HepG2 (cell line): ENCODE measurements around the gene NPPB. TPM values are rescaled to one million over a fixed set of nuclear protein-coding genes. Genes with fewer than 3 reads are reported as not detected.

ENCODE experiments used
- ATAC-seq: fragments of 200-7000 bp; cut with Tn5 transposase; 3 replicates; pipeline ENCODE4 v1.9.1; 2020; ENCODE audit warnings: mild to moderate bottlenecking, moderate library complexity
- BruUV-seq: library from RNA; stranded (reverse); fragments of 400-500 nt; replicated peaks from 2 replicates; lab custom pipeline; 2021; lab: Mats Ljungman, UMichigan
- CTCF ChIA-PET: fragments of 300-600 bp; formaldehyde crosslinking; extraction: SDS; loops from one replicate; lab custom pipeline; 2021; ENCODE audit warnings: low total read pairs, inconsistent platforms, low intra/inter-chr PET ratio; lab: Yijun Ruan, JAX
- POLR2A ChIA-PET: fragments of 350-600 bp; sonication (Branson Sonifier 250); formaldehyde crosslinking; loops from one replicate; lab custom pipeline; 2020; ENCODE audit warnings: antibody characterized with exemption, inconsistent platforms; lab: Yijun Ruan, JAX
- DNase-seq: peaks from one replicate; pipeline ENCODE4 v3.0.0-alpha.2; 2015; ENCODE audit warnings: low spot score
- FAIRE-seq: peaks from 3 replicates; lab custom pipeline; 2011; peaks lifted over from hg19 to GRCh38; lab: Jason Lieb, UNC
- H2AFZ ChIP-seq: one replicate; pipeline ENCODE4 v1.6.1; 2011; ENCODE audit warnings: low read length, inconsistent platforms
- H3K27ac ChIP-seq: fragments of 300-600 bp; 3 replicates; pipeline ENCODE4 v1.8.0; 2011; ENCODE audit warnings: mixed run types, mild to moderate bottlenecking, mixed read lengths, low read length, inconsistent platforms; ENCODE audit not compliant: insufficient read depth; ENCODE audit errors: extremely low read length
- H3K27me3 ChIP-seq, 2 experiments: fragments of 200-600 bp in 1 of 2; 2 replicates in 1 of 2; 3 replicates in 1 of 2; pipeline versions ENCODE4 v1.6.0 to v1.8.0; 2011; ENCODE audit warnings: low read length in 2 of 2, mild to moderate bottlenecking in 2 of 2, moderate library complexity in 2 of 2, inconsistent platforms in 1 of 2; ENCODE audit not compliant: insufficient read depth in 2 of 2, control insufficient read depth in 1 of 2
- H3K36me3 ChIP-seq, 2 experiments: fragments of 200-600 bp in 1 of 2; replicated peaks in 1 of 2; 2 replicates in 1 of 2; 3 replicates in 1 of 2; pipeline versions ENCODE4 v1.5.1 to v1.8.0; 2011; ENCODE audit warnings: low read length in 2 of 2, inconsistent platforms in 1 of 2; ENCODE audit not compliant: insufficient read depth in 2 of 2, control insufficient read depth in 1 of 2
- H3K4me1 ChIP-seq: 2 replicates; pipeline ENCODE4 v1.5.1; 2012; ENCODE audit warnings: low read length, inconsistent platforms; ENCODE audit not compliant: insufficient read depth
- H3K4me2 ChIP-seq: 2 replicates; pipeline ENCODE4 v1.6.0; 2011; ENCODE audit warnings: low read depth, low read length, inconsistent platforms
- H3K4me3 ChIP-seq, 3 experiments: fragments of 200-600 bp in 1 of 3; sonication (generic), shearing (Covaris generic) in 1 of 3; replicated peaks in 1 of 3; 2 replicates each; pipeline ENCODE4 v1.5.1; 2011 to 2016; ENCODE audit warnings: low read length in 3 of 3, inconsistent platforms in 2 of 3, low read depth in 2 of 3, mild to moderate bottlenecking in 2 of 3, control low read depth in 1 of 3, mixed read lengths in 1 of 3; ENCODE audit not compliant: insufficient read depth in 1 of 3
- H3K79me2 ChIP-seq: one replicate; pipeline ENCODE4 v1.6.1; 2011; ENCODE audit warnings: low read length, inconsistent platforms; ENCODE audit not compliant: insufficient read depth
- H3K9ac ChIP-seq: 2 replicates; pipeline ENCODE4 v1.6.0; 2011; ENCODE audit warnings: mild to moderate bottlenecking, low read depth, low read length, inconsistent platforms; ENCODE audit not compliant: insufficient read depth
- H3K9me3 ChIP-seq: 2 replicates; pipeline ENCODE4 v1.5.1; 2012; ENCODE audit warnings: mild to moderate bottlenecking, low read length
- H4K20me1 ChIP-seq: 2 replicates; pipeline ENCODE4 v1.6.0; 2011; ENCODE audit warnings: inconsistent platforms, mild to moderate bottlenecking, low read length, moderate library complexity; ENCODE audit not compliant: insufficient read depth
- AHR ChIP-seq: IDR thresholded peaks from 2 replicates; pipeline ENCODE4 v1.6.1; 2018; ENCODE audit warnings: missing genetic modification reagents, missing compliant biosample characterization
- CTCF ChIP-seq: sonication (generic); formaldehyde crosslinking; IDR thresholded peaks from 2 replicates; pipeline ENCODE4 v1.5.0; 2020; ENCODE audit warnings: mild to moderate bottlenecking, missing genetic modification reagents, moderate library complexity
- NFKBIZ ChIP-seq: IDR thresholded peaks from 2 replicates; pipeline ENCODE4 v1.6.1; 2018; ENCODE audit warnings: missing genetic modification reagents, missing compliant biosample characterization
- PHF21A ChIP-seq: sonication (generic); formaldehyde crosslinking; IDR thresholded peaks from 2 replicates; pipeline ENCODE4 v1.5.0; 2020; ENCODE audit warnings: mild to moderate bottlenecking, missing genetic modification reagents
- SAP130 ChIP-seq: IDR thresholded peaks from 2 replicates; pipeline ENCODE4 v1.6.1; 2016; ENCODE audit warnings: low read depth
- ZBTB8A ChIP-seq: sonication (generic); formaldehyde crosslinking; IDR thresholded peaks from 2 replicates; pipeline ENCODE4 v1.4.0; 2020; ENCODE audit warnings: mild to moderate bottlenecking, low read depth, missing genetic modification reagents, borderline replicate concordance
- ZNF30 ChIP-seq: sonication (generic); formaldehyde crosslinking; IDR thresholded peaks from 2 replicates; pipeline ENCODE4 v1.5.0; 2020; ENCODE audit warnings: mild to moderate bottlenecking, missing genetic modification reagents
- ZNF354B ChIP-seq: sonication (generic); formaldehyde crosslinking; IDR thresholded peaks from 2 replicates; pipeline ENCODE4 v1.8.0; 2022; ENCODE audit warnings: mild to moderate bottlenecking, missing genetic modification reagents
- ZNF513 ChIP-seq: sonication (generic); formaldehyde crosslinking; conservative IDR thresholded peaks from 2 replicates; pipeline ENCODE4 v1.5.0; 2020; ENCODE audit warnings: missing genetic modification reagents
- WGBS: methylation state at CpG from one replicate; pipeline ENCODE4 v1.1.6; 2017; ENCODE audit warnings: low lambda C conversion rate; 5-methylcytosine and 5-hydroxymethylcytosine counted together
- in situ Hi-C: cut with HindIII; loops from 2 replicates; pipeline ENCODE4 v1.10.0; 2017; ENCODE audit warnings: low pct_unique_long_range_greater_than_20kb; ENCODE audit not compliant: extremely low pct_ligation_motif_present
- intact Hi-C: fragments of 100-400 bp; cut with micrococcal nuclease; formaldehyde crosslinking; loops from one replicate; pipeline ENCODE4 v1.10.0; 2022; ENCODE audit not compliant: unreplicated experiment
- polyA plus RNA-seq, 8 experiments: library from polyadenylated mRNA; depleted of rRNA in 3 of 8; stranded (reverse) in 7 of 8; unstranded in 1 of 8; fragments of >200 nt; fragmentation: Illumina TruSeq in 4 of 8; extraction: Trizol in 4 of 8; gene quantifications; 2 replicates each; pipeline versions ENCODE4 v1.2.1 to v1.2.3, GENCODE V29; 2011 to 2016; ENCODE audit warnings: low read depth in 4 of 8, missing spikeins in 1 of 8, mixed read lengths in 1 of 8; ENCODE audit not compliant: insufficient read depth in 1 of 8
- total RNA-seq, 5 experiments: library from RNA; depleted of rRNA; stranded (reverse); fragments of >200 nt; fragmentation: Illumina TruSeq; extraction: Trizol; gene quantifications; 2 replicates each; pipeline ENCODE4 v1.2.3, GENCODE V29; 2016; ENCODE audit warnings: low read depth in 1 of 5

NPPB gene
- total and polyA plus RNA-seq, 2 of the 13 experiments (the other 11 are each of a cell fraction or from before 2014, with no cell fraction given) = 1.9 TPM; not detected in 1

- Histone ChIP-seq H3K9me3 (no peaks in the 10 kb centered on the region), H3K9ac (no peak overlapping the region), H2AFZ (no peak overlapping the region), H4K20me1 (no peaks in the 10 kb centered on the region), H3K4me3 (no peak overlapping the region), H3K4me2 (no peak overlapping the region), H3K36me3 (no peaks in the 10 kb centered on the region), H3K27ac (no peak overlapping the region), H3K79me2 (no peaks in the 10 kb centered on the region), H3K4me1 (no peaks in the 10 kb centered on the region), H3K27me3 (peaks cover 2 to 22% of the 10 kb centered on the region in 2 experiments; a peak in 4 of 5 replicates)
- DNase-seq = no peak
- CTCF ChIA-PET = no interaction called here
- WGBS = 0% methylated on average over 2 of the region's 2 CpGs
- no peak for FAIRE-seq
- no peak for TF ChIP-seq PHF21A (CRISPR knock-in tag)
- TF ChIP-seq ZNF513 (CRISPR knock-in tag) = no peak
- no peak for TF ChIP-seq NFKBIZ
- no peak for TF ChIP-seq ZBTB8A (CRISPR knock-in tag)
- TF ChIP-seq AHR (CRISPR knock-in tag) = no peak
- no peak for TF ChIP-seq ZNF30 (CRISPR knock-in tag)
- no peak for TF ChIP-seq SAP130 (CRISPR knock-in tag)
- TF ChIP-seq CTCF (CRISPR knock-in tag) = no peak
- TF ChIP-seq ZNF354B (CRISPR knock-in tag) = no peak
- intact Hi-C loops = no loop called here
- no peak for ATAC-seq
- BruUV-seq = no TSS peak
- in situ Hi-C loops = no loop called here
- POLR2A ChIA-PET = interaction anchor here (1.8 kb wide), 1 partner anchor 49 kb away, joined by 6 read pairs; no protein-coding TSS in a partner anchor
These were observed 1.3 kb upstream of the NPPB start for GRCh38 chr1:11860083-11860482.
